Adipocyte (in vitro differentiated cells): Measurements from ENCODE around the gene TNK1.

ENCODE experiments used
- DNase-seq: peaks from one replicate; pipeline ENCODE4 v3.0.0-alpha.2; 2015; ENCODE audit warnings: low read depth
- H3K27me3 ChIP-seq: replicated peaks from 2 replicates; pipeline ENCODE4 v1.7.0; 2013; ENCODE audit warnings: mild to moderate bottlenecking, low read length, moderate library complexity; ENCODE audit not compliant: control insufficient read depth, insufficient read depth
- H3K36me3 ChIP-seq: 2 replicates; pipeline ENCODE4 v1.7.0; 2013; ENCODE audit warnings: low read length, mild to moderate bottlenecking, moderate library complexity; ENCODE audit not compliant: control insufficient read depth, insufficient read depth, severe bottlenecking
- H3K4me1 ChIP-seq: 2 replicates; pipeline ENCODE4 v1.7.0; 2013; ENCODE audit warnings: mild to moderate bottlenecking, low read length, moderate library complexity; ENCODE audit not compliant: control insufficient read depth, insufficient read depth
- H3K4me3 ChIP-seq: 2 replicates; pipeline ENCODE4 v1.7.0; 2013; ENCODE audit warnings: mild to moderate bottlenecking, low read length, moderate library complexity
- H3K9ac ChIP-seq: 2 replicates; pipeline ENCODE4 v1.7.0; 2013; ENCODE audit warnings: mild to moderate bottlenecking, low read length, moderate library complexity
- H3K9me3 ChIP-seq: 2 replicates; pipeline ENCODE4 v1.7.0; 2013; ENCODE audit warnings: mild to moderate bottlenecking, low read length, moderate library complexity; ENCODE audit not compliant: control insufficient read depth

Gene TNK1

DNA sequence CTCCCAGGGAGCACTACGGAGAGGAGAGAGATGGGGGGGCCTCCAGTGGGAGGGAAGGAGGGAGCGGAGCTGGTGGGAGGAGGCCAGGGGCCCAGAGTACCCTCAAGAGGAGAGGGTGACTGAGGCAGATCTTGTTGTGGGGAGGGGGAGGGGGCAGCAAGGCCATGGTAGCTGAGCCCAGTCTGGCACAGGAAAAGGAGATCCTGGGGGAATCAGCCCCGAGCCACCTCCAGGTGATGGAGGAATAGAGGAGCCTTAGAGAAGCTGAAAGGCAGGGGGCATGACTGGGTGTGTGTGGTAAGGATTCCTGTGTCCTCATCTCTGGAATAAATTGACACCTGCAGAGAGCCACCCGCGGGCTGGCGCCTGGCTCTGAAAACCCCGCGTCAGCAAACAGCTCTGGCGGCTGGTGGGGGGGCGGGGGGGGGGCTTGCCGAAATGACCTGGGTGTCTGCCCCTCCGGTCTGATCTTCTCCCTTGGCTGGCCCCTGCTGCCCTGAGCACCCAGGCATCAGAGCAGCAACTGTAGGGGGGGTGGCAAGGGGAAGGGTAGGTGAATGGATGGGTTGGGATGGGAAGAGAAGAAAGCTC, 25.4 kb downstream of the TNK1 start:
- H3K27me3 ChIP-seq = no peaks in the 10 kb centered on the region
- DNase-seq = no peak
- peak overlapping the region; percentile 84 for H3K4me3 ChIP-seq
- H3K9ac ChIP-seq = peak overlapping the region; percentile 82
- H3K4me1 ChIP-seq = peaks cover 13% of the 10 kb centered on the region
- no peaks in the 10 kb centered on the region for H3K9me3 ChIP-seq
- peaks cover 21% of the 10 kb centered on the region for H3K36me3 ChIP-seq

DNA sequence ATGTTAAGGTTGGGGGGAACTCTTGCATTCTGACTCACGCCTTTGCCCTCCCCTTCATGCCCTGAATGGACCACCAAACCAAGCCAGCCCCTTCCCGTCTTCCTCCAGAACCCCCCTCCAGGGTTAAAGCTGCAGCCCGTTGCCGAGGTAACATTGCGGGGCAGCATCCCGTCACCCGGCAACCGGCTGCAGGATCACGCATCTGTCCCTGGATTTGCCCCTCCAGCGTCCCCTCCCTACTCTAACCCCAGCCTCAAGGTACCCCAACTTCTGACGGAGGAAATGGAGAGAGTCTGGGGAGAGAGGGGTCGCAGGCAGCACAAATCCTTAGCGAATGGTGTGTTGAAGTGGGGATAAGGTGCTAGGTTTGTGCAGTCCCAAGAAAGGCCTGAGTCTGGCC, 26.2 kb downstream of the TNK1 start:
- Histone ChIP-seq H3K27me3 (no peaks in the 10 kb centered on the region), H3K9me3 (no peaks in the 10 kb centered on the region), H3K36me3 (peaks cover 21% of the 10 kb centered on the region), H3K4me1 (peaks cover 15% of the 10 kb centered on the region), H3K4me3 (no peak overlapping the region), H3K9ac (no peak overlapping the region)
- DNase-seq = no peak

DNA sequence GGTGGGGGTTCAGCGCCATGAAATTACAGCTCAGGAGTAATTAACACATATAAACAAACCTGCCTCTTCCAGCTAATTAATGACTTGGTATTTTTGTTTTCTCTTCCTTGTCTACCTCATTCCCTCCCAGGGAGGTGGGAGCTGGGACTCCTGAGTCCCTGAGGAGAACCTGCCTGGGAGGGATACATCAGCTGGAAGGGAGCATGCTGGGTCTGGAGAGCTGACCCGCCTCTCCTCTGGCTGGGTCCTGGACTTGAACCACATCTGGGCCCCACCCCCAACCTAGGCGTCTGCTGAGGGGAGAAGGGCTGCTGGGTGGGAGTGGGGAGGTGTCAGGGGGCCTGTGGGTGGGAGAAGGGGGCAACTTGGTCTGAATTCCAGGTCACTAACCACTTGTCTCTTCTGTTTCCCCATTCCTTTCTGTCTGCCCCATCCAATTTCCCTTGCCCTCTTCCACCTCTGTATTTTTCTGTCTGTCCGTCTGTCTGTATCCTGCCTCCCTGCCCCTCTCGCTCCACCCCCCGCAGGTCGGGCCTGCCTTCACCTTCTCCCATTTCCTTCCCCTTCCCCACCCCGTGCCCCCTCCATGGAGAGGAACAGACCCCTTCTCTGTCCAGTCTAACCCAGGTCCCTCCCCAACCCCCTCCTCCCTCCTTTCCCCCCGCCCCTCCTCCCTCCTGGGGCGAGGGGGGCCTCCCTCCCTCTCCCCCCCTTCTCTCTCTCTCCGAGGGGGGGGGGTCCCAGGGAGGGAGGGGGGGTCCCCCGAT, 26.8 kb downstream of the TNK1 start, which contains the start of gene NLGN2:
Gene NLGN2, plus strand, starts transcription at position 361 of the 767 bp plus-strand sequence. CDS start 411 bp downstream, outside the sequence.
- H3K9ac ChIP-seq = no peak within 1 kb of the TSS
- H3K4me1 ChIP-seq = peaks cover 20% of the 10 kb centered on the region
- no peaks in the 10 kb centered on the region for H3K9me3 ChIP-seq
- no peaks in the 10 kb centered on the region for H3K27me3 ChIP-seq
- peaks cover 21% of the 10 kb centered on the region for H3K36me3 ChIP-seq
- DNase-seq = no peak
- no peak within 1 kb of the TSS for H3K4me3 ChIP-seq

DNA sequence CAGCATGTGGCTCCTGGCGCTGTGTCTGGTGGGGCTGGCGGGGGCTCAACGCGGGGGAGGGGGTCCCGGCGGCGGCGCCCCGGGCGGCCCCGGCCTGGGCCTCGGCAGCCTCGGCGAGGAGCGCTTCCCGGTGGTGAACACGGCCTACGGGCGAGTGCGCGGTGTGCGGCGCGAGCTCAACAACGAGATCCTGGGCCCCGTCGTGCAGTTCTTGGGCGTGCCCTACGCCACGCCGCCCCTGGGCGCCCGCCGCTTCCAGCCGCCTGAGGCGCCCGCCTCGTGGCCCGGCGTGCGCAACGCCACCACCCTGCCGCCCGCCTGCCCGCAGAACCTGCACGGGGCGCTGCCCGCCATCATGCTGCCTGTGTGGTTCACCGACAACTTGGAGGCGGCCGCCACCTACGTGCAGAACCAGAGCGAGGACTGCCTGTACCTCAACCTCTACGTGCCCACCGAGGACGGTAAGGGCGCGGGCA, 27.4 kb downstream of the TNK1 start:
- DNase-seq = no peak
- Histone ChIP-seq H3K9ac (no peak overlapping the region), H3K9me3 (no peaks in the 10 kb centered on the region), H3K27me3 (no peaks in the 10 kb centered on the region), H3K4me1 (peaks cover 20% of the 10 kb centered on the region), H3K36me3 (peaks cover 21% of the 10 kb centered on the region), H3K4me3 (no peak overlapping the region)

DNA sequence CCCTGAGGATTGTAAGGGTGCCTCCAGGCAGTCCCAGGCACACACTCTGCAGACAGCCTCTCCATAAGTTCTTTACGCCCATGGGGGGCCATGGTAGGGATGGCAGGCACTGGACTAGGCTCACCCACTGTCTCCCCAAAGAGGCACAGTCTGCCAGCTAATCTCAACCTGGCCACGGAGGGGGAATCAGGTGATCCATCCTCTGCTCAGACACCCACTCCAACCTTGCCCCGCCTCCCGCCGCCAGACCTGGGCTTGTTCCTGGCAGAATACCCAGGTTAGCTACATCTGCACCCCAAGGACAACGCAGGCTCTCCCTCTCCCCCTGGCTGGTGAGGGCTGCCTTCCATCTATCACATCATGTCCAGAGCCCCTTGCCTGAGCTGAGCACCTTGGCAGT, 28.0 kb downstream of the TNK1 start:
- no peak overlapping the region for H3K9ac ChIP-seq
- no peak for DNase-seq
- H3K27me3 ChIP-seq = no peaks in the 10 kb centered on the region
- H3K9me3 ChIP-seq = no peaks in the 10 kb centered on the region
- no peak overlapping the region for H3K4me3 ChIP-seq
- H3K36me3 ChIP-seq = peaks cover 21% of the 10 kb centered on the region
- H3K4me1 ChIP-seq = peaks cover 25% of the 10 kb centered on the region

DNA sequence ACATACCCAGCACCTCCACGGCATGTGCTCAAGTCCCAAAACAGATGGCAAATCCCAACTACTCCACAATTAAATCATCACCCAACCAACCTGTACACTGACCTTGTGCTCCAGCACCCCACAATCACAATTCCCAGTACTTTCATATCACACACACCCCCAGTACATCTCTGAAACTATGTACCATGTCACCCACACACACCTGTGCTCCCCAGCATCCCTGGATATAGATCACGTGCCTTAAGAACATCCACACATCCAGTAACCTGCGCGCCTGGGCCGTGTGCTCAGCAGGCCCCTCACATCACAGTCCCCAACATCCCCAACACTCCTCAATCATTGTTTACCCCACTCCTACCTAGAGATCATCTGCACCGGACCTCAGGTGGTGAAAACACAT, 28.8 kb downstream of the TNK1 start:
- H3K4me1 ChIP-seq = peaks cover 26% of the 10 kb centered on the region
- H3K9me3 ChIP-seq = no peaks in the 10 kb centered on the region
- peaks cover 21% of the 10 kb centered on the region for H3K36me3 ChIP-seq
- H3K9ac ChIP-seq = no peak overlapping the region
- no peak overlapping the region for H3K4me3 ChIP-seq
- H3K27me3 ChIP-seq = no peaks in the 10 kb centered on the region
- no peak for DNase-seq

DNA sequence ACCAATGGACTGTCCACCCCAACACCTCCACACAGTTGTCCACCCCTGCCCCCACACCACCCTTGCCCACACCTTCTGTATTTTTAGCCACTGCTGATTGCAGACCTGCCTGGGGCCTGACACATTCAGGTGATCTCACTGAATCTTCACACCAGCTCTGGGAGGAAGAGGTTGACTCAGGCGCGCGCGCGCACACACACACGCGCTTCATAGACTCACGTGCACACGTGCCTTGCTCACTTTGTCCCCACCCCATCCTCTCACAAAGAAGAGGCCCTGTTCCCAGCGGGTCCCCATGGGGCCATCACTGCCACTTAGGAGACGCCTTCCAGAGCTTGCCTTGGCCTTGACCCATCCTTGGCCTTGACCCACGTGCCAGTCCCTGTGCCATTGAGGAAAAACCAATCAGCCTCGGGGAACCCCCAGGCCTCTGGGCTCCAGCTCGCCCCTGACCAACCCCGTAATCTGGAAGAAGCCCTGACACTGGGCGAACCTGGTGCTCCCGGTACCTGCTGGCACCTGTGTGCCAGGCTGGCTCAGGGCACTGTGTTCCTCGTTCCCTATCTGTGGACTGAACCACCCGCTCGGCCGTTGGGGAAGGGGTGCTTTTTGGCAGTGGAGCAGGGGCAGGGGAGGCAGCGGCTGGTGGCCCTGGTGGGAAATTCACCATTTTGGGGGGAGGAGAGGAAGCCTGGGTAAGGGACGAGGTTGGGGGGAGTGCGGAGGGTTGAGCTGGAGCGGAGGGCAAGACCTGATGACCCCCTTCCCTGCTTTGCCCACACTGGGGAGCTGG, 29.9 kb downstream of the TNK1 start:
- H3K27me3 ChIP-seq = no peaks in the 10 kb centered on the region
- H3K4me1 ChIP-seq = peaks cover 21% of the 10 kb centered on the region
- H3K4me3 ChIP-seq = no peak overlapping the region
- peaks cover 21% of the 10 kb centered on the region for H3K36me3 ChIP-seq
- no peak for DNase-seq
- H3K9me3 ChIP-seq = no peaks in the 10 kb centered on the region
- no peak overlapping the region for H3K9ac ChIP-seq

DNA sequence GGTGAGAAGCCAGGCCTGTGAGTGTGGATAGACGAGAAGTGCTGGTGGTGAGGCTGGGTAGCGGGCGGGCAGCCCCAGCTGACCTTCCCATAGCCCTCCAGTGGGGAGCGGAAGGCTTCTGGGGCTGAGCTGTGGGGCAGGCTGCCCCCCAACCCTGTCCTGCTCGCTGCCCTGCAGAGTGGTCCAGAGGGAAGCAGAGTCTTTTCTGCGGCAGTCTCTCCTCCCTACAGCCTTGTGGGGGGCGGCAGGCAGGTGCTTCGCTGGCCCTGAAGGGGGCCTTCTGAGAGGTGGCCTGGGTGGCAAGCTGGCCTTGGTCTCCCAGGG, 30.5 kb downstream of the TNK1 start:
- Histone ChIP-seq H3K4me1 (peaks cover 20% of the 10 kb centered on the region), H3K4me3 (no peak overlapping the region), H3K36me3 (peaks cover 21% of the 10 kb centered on the region), H3K9ac (no peak overlapping the region), H3K9me3 (no peaks in the 10 kb centered on the region), H3K27me3 (no peaks in the 10 kb centered on the region)
- DNase-seq = no peak

DNA sequence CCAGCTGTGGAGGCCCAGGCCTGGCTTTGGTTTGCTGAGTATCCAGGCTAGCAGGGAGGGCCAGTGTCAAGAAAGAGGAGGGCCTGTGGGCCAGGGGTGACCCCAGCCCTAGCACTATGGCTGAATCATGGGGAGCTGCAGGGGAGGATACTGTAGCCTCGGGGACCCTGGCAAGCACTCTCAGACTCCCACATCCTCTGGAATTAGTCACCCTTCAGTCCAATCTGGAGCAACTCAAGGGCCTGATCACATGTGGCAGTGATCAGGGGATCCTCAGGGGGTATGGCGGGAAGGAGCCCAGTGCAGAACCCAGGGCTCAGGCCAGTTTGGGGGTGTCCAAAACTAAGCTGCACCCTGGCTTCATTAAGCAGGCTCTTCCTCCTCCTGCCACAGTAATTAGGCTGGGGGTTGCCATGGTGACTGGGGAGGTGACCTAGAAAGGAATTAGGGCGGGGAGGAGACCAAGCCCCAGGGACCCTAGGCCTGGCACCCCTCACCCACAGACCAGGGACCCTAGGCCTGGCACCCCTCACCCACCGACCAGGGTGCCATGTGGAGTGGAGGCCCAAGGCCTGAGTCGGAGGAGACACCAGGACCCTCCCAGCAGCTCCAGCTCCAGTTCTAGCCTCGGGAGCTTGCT, 32.6 kb downstream of the TNK1 start:
- no peak overlapping the region for H3K9ac ChIP-seq
- H3K27me3 ChIP-seq = no peaks in the 10 kb centered on the region
- no peaks in the 10 kb centered on the region for H3K9me3 ChIP-seq
- DNase-seq = peak; percentile 39
- H3K4me3 ChIP-seq = no peak overlapping the region
- peaks cover 27% of the 10 kb centered on the region for H3K36me3 ChIP-seq
- H3K4me1 ChIP-seq = peaks cover 20% of the 10 kb centered on the region

DNA sequence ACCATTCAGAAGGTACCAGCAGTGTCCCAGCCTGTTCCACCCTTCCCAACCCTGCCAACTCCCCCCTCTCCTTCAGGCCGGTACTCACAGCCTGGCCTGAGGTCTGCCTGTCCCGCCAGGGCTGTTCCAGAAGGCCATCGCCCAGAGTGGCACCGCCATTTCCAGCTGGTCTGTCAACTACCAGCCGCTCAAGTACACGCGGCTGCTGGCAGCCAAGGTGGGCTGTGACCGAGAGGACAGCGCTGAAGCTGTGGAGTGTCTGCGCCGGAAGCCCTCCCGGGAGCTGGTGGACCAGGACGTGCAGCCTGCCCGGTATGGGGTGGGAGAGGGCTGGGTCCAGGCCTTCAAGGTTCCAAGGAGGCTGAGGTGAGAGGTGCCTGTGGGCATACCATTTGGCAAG, 33.9 kb downstream of the TNK1 start:
- no peak for DNase-seq
- Histone ChIP-seq H3K9me3 (no peaks in the 10 kb centered on the region), H3K4me3 (no peak overlapping the region), H3K9ac (no peak overlapping the region), H3K36me3 (peaks cover 14% of the 10 kb centered on the region), H3K4me1 (peaks cover 20% of the 10 kb centered on the region), H3K27me3 (no peaks in the 10 kb centered on the region)

DNA sequence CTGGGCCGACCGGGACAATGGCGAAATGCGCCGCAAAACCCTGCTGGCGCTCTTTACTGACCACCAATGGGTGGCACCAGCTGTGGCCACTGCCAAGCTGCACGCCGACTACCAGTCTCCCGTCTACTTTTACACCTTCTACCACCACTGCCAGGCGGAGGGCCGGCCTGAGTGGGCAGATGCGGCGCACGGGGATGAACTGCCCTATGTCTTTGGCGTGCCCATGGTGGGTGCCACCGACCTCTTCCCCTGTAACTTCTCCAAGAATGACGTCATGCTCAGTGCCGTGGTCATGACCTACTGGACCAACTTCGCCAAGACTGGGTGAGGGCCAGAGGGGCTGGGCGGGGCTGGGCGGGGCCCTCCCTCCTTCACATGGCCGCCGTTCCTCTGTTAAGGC, 34.9 kb downstream of the TNK1 start:
- H3K4me1 ChIP-seq = peaks cover 20% of the 10 kb centered on the region
- peaks cover 6% of the 10 kb centered on the region for H3K36me3 ChIP-seq
- H3K27me3 ChIP-seq = no peaks in the 10 kb centered on the region
- no peak for DNase-seq
- H3K9ac ChIP-seq = no peak overlapping the region
- H3K4me3 ChIP-seq = no peak overlapping the region
- peaks cover 2% of the 10 kb centered on the region for H3K9me3 ChIP-seq
